GM18517 (cell line): ENCODE results near the gene KRTAP4-2.
"Not testable (repeated sequence)": the region's sequence is repeated elsewhere in the genome, so short reads cannot be mapped to it uniquely, and the experiment has no call there.

Source experiments
- ATAC-seq: cut with Tn5 transposase; IDR thresholded peaks from one replicate; pipeline ENCODE4 v1.9.1; 2021; ENCODE audit warnings: mild to moderate bottlenecking, moderate library complexity; ENCODE audit not compliant: unreplicated experiment

Gene KRTAP4-2

DNA sequence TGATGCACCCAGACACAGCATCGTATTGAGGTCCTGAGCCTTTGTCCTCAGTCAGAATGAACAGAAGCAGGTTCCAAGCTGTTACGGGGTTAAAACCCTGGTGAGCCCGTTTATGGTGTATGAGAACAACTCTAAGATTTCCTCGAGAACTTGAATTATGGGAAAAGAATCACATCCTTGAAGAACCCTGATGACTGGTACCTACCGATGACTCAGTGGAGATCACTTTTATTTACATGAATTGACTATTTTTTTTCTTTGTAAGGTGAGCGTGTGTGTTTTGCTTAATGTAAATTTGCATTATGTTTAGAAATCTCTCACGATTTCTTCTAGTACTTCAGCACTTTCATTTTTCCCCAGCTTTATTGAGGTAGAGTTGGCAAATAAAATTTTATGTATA is 14.2 kb downstream of the KRTAP4-2 start:
- ATAC-seq, result no peak

DNA sequence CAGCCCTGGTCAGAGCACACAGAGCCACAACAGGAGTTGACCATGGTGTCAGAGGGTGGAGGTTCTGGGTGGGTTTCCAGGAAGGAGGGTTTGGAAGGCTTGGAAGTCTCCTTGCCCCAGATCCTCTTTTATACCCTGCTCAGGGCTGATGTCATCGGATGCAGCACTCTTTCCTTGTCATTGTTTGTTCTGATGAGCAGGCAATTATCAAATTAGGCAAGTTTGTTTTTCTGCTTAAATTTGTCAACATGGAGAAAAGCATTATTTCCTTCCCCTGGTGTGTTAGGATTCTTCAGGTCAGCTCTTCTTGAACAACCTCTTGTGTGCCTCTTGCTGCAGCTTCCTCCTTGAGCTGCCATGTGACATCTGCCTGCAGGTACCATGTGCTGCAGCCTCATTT is 17.4 kb downstream of the KRTAP4-2 start, which contains the start of gene KRTAP4-4:
Gene KRTAP4-4, minus strand, starts transcription at position 101 of the 400 bp plus-strand sequence. Its CDS starts 57 bp downstream, at position 44.
- no peak for ATAC-seq

DNA sequence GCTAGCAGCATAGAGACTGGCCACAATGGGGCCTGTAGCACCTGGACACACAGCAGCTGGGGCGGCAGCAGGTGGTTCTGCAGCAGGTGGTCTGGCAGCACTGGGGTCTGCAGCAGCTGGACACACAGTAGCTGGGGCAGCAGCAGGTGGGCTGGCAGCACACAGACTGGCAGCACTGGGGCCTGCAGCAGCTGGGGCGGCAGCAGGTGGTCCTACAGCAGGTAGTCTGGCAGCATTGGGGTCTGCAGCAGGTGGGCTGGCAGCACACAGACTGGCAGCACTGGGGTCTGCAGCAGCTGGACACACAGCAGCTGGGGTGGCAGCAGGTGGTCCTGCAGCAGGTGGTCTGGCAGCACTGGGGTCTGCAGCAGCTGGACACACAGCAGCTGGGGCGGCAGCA is 17.8 kb downstream of the KRTAP4-2 start:
- not testable (repeated sequence) for ATAC-seq

DNA sequence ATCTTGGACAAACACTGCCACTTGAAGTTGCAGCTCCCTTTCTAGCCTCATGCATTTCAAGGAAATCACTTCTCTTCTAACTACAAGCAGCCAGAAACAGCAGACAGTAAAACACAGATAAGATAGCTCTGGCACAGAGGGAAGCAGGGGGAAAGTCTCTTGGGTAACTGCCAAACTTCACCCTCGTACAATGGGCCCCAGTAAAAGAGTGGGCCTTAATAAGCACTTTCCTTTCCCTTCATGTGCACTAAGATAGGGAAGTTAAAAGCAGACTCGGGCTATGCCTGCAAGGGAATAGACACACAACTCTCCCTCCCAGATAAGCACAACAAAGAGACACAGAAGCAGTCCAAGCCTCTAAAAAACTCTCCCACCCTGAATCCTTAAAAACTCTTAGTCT is 24.2 kb downstream of the KRTAP4-2 start:
- ATAC-seq, result no peak

DNA sequence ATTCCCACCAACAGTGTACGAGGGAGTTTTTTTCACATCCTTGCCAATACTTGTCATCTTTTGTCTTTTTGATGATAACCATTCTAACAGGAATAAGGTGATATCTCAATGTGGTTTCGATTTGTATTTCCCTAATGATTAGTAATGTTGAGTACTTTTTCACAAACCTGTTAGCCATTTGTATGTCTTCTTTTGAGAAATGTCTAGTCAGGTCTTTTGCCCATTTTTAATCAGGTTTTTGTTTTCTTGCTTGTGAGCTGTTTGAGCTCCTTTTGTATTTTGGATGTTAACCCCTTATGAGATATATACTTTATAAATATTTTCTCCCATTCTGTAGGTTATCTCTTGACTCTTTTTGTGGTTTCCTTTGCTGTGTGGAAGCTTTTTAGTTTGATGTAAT is 26.5 kb downstream of the KRTAP4-2 start:
- ATAC-seq, result no peak

DNA sequence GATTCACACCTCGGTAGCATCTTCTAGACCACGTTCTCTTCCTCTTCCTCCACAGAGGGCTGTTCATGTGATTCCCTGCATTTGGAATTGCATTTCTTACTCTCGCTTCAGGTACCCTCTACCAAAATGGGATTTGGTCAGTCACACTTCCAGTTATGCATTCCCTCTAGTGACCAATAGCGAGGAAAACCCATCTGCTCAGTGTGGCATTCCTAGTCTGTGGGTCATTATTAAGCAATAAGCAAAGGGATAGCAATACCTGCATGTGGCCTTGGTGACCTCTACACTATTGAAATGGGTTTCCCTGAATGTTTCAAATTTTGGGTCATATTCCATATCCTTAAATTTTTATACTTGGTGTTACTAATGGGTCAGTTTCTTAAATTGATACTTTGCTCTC is 28.0 kb downstream of the KRTAP4-2 start:
- no peak for ATAC-seq

DNA sequence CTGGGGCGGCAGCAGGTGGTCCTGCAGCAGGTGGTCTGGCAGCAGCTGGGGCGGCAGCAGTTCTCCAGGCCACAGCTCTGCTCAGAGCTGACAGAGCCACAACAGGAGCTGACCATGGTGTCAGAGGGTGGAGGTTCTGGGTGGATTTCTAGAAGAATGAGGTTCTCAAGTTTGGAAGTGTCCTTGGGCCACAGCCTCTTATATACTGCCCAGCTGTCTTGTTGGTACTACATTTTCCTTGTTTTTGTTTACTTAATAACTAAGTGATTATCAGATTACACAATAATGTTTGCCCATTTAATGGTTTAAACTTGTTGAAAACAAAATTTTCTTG is 28.4 kb downstream of the KRTAP4-2 start, which contains the start of gene KRTAP4-5:
Gene KRTAP4-5, minus strand, starts transcription at position 174 of the 334 bp plus-strand sequence. Its CDS starts 58 bp downstream, at position 116.
- ATAC-seq, result no peak

DNA sequence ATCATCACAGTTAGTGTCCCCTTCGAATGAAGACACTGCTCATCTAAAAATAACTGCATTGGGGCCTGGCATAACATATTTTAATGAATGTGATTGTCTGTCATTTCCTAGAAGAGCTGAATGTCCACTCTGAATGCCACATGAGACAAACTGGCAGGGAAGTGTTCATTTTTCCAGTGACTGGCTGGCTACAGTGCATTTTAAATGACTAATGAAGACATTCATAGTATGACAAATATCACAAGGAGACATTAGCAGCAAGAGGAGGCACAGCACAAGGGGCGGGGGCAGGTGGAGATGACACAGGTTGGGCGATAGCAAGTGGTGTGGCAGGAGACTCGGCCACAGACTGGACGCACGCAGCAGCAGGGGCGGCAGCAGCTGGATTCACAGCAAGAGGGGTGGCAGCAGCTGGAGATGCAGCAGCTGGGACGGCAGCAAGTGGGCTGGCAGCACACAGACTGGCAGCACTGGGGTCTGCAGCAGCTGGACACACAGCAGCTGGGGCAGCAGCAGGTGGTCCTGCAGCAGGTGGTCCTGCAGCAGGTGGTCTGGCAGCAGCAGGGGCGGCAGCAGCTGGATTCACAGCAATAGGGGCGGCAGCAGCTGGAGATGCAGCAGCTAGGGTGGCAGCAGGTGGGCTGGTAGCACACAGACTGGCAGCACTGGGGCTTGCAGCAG is 28.9 kb downstream of the KRTAP4-2 start:
- not testable (repeated sequence) for ATAC-seq

DNA sequence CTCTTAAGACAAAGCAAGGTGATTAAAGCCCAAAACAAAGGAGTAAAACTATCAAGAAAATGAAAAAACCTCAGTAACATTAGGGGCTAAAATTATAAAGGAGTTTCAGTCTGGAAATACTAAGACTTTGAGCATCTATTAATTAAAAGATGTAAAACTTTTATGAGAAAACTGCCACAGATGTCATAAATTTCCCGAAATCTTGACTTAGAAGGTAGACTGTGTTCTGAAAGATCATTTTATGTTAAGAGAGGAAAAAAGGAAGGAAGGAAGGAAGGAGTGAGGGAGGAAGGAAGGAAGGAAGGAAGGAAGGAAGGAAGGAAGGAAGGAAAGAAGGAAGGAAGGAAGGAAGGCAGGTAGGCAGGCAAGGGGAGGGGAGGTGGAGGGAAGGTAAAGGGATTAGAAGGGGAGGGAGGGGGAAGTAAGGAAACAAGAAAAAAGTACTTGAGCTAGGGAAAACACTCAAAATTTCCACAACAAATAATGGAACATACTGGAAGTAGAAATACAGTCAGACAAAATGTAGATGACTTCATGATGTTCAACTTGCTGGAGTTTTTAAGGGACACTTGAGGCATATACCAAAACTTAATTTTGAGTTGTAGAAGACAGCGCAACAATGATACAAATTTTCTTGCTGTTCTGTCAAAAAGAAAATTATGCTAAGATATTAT is 30.4 kb downstream of the KRTAP4-2 start:
- ATAC-seq, result no peak

DNA sequence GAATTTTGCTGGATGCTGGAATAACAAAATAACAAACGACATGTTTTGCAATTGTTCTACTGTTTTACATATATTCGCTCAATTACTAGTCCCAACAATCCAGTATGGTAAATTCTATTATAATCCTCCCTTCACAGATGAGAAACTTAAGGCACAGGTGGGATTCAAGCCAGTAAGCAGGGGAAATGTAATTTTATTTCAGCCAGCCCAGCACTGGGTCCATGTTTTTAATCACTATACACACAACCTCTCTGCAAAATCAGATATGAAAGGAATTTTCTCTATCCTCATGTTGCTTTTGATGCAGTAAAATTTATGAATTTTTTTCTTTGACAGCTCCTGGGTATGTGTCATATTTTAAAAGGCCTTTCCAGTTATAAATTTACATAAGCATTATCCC is 32.8 kb downstream of the KRTAP4-2 start:
- no peak for ATAC-seq

DNA sequence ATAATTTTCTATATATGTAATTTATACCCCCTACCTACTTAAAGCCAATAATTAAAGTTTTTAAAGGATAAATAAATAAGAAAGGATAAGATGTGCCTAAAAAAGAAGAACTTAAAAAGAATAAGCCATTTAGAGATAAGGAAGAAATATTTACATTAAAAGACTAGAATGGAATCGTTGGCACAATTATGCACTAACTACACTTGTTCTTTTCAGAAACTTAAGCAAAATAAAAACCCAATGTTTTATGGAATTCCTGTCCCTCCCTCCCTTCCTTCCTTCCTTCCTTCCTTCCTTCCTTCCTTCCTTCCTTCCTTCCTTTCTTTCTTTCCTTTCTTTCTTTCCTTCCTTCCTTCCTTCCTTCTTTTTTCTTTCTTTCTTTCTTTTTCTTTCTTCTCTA is 33.2 kb downstream of the KRTAP4-2 start:
- no peak for ATAC-seq

DNA sequence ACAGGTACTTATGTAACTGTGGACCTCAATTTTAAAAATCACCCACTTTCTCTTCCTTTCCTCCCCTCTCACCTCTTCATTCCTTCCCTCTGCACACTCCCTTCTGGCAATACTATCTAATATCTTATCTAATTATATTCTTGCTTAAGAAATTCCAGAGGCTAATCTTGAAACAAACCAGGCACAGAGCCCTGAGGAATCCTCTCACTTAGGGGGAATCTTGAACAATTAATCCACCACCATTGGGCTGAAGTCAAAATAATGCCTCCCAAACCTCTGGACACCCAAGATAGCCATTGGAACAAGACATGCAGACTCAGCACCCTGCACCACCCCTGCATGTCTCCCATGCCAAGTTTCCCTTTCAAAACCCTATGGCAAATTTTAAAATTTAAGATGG is 36.7 kb downstream of the KRTAP4-2 start:
- no peak for ATAC-seq

DNA sequence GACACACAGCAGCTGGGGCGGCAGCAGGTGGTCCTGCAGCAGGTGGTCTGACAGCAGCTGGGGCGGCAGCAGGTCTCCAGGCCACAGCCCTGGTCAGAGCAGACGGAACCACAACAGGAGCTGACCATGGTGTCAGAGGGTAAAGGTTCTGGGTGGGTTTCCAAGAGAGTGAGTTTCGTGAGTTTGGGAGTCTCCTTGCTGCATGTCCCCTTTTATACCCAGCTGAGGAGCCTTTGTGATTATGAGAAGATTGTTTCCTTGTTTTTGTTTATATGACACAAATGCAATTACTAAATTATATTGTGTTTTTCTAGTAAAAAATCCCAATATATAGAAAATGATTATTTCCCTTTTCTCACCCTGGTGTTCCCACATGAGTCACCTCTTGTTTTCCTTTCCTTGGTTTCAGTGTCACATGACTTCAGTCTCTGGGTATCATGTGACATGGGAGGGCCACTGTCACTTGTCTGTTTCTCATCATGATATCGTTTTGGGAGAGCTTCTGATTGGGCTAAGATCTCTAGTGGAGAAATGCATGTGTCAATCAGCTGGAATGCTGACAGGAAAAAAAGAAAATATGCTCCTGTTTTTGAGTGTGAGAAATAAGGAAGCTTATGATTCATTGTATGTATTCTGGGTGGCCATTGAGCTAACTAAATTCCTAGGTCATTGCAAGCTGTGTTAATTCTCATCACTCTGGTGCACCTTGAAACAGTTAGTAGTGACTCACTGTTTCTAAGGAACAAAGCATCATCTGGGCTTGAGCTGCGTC is 37.5 kb downstream of the KRTAP4-2 start, which contains the start of gene KRTAP4-6:
Gene KRTAP4-6, minus strand, starts transcription at position 185 of the 772 bp plus-strand sequence. Its CDS starts 57 bp downstream, at position 128.
- no peak for ATAC-seq

DNA sequence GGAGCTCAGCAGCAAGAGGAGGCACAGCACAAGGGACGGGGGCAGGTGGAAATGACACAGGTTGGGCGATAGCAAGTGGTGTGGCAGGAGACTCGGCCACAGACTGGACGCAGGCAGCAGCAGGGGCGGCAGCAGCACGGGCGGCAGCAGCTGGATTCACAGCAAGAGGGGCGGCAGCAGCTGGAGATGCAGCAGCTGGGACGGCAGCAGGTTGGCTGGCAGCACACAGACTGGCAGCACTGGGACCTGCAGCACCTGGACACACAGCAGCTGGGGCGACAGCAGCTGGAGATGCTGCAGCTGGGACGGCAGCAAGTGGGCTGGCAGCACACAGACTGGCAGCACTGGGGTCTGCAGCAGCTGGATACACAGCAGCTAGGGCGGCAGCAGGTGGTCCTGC is 38.2 kb downstream of the KRTAP4-2 start:
- not testable (repeated sequence) for ATAC-seq

DNA sequence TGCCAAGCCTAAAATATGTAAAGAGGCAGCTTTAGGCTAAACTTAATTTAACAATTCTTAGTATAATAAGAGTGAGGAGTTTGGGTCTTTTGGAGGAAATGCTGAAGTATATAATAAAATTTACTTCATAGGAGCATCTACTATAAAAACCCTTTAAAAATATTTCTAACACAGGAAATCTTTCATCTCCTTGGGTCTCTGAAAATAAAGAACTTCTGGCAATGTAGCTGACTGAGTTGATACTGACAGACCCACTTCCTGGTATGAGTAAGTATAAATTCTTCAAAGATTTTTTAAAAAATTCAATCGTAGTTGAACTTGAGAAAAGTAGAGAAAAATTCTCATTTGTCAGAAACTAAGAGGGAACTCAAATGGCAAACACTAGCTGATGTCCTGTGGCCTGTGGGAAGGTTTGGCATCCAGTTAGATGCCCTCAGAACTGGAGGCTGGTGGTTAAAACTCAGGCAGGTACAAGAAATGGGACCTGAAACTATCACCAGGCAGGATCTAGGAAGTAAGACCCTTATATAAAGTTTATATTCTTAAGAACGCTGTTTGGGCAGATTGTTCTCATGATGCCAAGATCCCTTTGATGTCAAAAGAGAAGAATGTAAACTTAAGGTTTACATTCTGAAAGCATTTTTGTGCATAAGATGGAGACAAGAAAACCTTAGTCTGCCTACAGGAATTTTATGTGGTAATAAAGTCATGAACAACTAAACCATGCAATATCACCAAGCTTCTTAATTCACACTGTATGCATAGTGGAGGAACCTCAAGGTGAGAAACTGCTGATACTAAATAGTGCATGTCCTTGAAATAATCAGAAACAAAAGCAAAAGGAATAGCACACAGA is 43.9 kb downstream of the KRTAP4-2 start:
- no peak for ATAC-seq

DNA sequence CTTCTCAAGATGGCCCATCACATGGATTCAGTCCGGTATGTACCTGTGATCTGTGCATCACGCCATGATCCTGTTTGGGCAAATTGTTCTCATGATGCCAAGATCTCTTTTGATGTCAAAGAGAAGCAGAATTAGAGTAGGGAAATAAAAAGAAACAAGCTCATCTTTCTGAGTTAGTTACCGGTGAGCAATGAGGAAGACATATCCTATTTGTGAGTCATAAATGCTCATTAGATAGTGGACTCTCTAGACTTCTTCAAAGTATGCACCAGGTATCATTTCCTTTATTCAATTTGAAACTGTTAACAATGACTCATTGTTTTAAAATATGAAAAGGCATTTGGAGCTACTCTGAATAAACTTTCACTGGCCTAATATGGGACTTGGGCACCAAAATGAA is 46.0 kb downstream of the KRTAP4-2 start:
- ATAC-seq, result no peak
